ENCODE data around the gene CACFD1.
"Not testable (repeated sequence)": the region's sequence is repeated elsewhere in the genome, so short reads cannot be mapped to it uniquely, and the experiment has no call there.

CACFD1 gene

GRCh38 chr9:133439337-133439736 lies 20.4 kb upstream of the CACFD1 start:
- no peak for DNase-seq (ENCODE audit: low read depth in 1 of 2, low spot score in 1 of 2)

- no peak for DNase-seq (ENCODE audit: low read depth in 1 of 2, low spot score in 1 of 2)
Observed at GRCh38 chr9:133440874-133441273, 18.9 kb upstream of the CACFD1 start.

GRCh38 chr9:133441571-133441970 lies 18.2 kb upstream of the CACFD1 start:
- DNase-seq (ENCODE audit: low read depth in 1 of 2, low spot score in 1 of 2): no peak

- DNase-seq (ENCODE audit: low read depth in 1 of 2, low spot score in 1 of 2): no peak
Observed at GRCh38 chr9:133443248-133443647, 16.5 kb upstream of the CACFD1 start.

GRCh38 chr9:133443982-133444381 lies 15.8 kb upstream of the CACFD1 start:
- no peak for DNase-seq (ENCODE audit: low read depth in 1 of 2, low spot score in 1 of 2)

- DNase-seq (ENCODE audit: low read depth in 1 of 2, low spot score in 1 of 2): no peak
Observed at GRCh38 chr9:133445293-133445969, 14.3 kb upstream of the CACFD1 start.

GRCh38 chr9:133448487-133448972 lies 11.2 kb upstream of the CACFD1 start:
- DNase-seq (ENCODE audit: low read depth in 1 of 2, low spot score in 1 of 2): no peak

- DNase-seq (ENCODE audit: low read depth in 1 of 2, low spot score in 1 of 2): no peak
Observed at GRCh38 chr9:133449760-133450159, 10.0 kb upstream of the CACFD1 start.

- DNase-seq (ENCODE audit: low read depth in 1 of 2, low spot score in 1 of 2): not testable (repeated sequence)
Observed at GRCh38 chr9:133451865-133452264, 7.9 kb upstream of the CACFD1 start.

GRCh38 chr9:133452562-133452961 lies 7.2 kb upstream of the CACFD1 start:
- DNase-seq (ENCODE audit: low read depth in 1 of 2, low spot score in 1 of 2): no peak

- no peak for DNase-seq (ENCODE audit: low read depth in 1 of 2, low spot score in 1 of 2)
Observed at GRCh38 chr9:133453651-133454050, 6.1 kb upstream of the CACFD1 start.

GRCh38 chr9:133454325-133454724 lies 5.5 kb upstream of the CACFD1 start:
- DNase-seq (ENCODE audit: low read depth in 1 of 2, low spot score in 1 of 2): no peak

GRCh38 chr9:133454943-133455673 lies 4.7 kb upstream of the CACFD1 start:
- DNase-seq (ENCODE audit: low read depth in 1 of 2, low spot score in 1 of 2): no peak

GRCh38 chr9:133455936-133456335 lies 3.8 kb upstream of the CACFD1 start:
- DNase-seq (ENCODE audit: low read depth in 1 of 2, low spot score in 1 of 2): no peak

- no peak for DNase-seq (ENCODE audit: low read depth in 1 of 2, low spot score in 1 of 2)
Observed at GRCh38 chr9:133456409-133456808, 3.4 kb upstream of the CACFD1 start.

- DNase-seq (ENCODE audit: low read depth in 1 of 2, low spot score in 1 of 2): no peak
Observed at GRCh38 chr9:133457233-133457632, 2.5 kb upstream of the CACFD1 start.

GRCh38 chr9:133457748-133458147 lies 2.0 kb upstream of the CACFD1 start:
- DNase-seq (ENCODE audit: low read depth in 1 of 2, low spot score in 1 of 2): no peak

GRCh38 chr9:133458643-133459312 lies 1.0 kb upstream of the CACFD1 start:
- no peak for DNase-seq (ENCODE audit: low read depth in 1 of 2, low spot score in 1 of 2)

GRCh38 chr9:133460405-133461175 lies 812 bp downstream of the CACFD1 start:
- DNase-seq (ENCODE audit: low read depth in 1 of 2, low spot score in 1 of 2): no peak

- no peak for DNase-seq (ENCODE audit: low read depth in 1 of 2, low spot score in 1 of 2)
Observed at GRCh38 chr9:133461975-133462374, 2.2 kb downstream of the CACFD1 start.

GRCh38 chr9:133463234-133463863 lies 3.6 kb downstream of the CACFD1 start:
- DNase-seq (ENCODE audit: low read depth in 1 of 2, low spot score in 1 of 2): no peak
